HEK293T (cell line): ENCODE results near the gene FAM200A.

ENCODE experiments used
- ELF4 ChIP-seq: fragments of 450-650 bp; IDR thresholded peaks from 2 replicates; pipeline ENCODE4 v1.6.1; 2017; ENCODE audit warnings: antibody characterized with exemption
- FOXA1 ChIP-seq: fragments of 450-650 bp; IDR thresholded peaks from 2 replicates; pipeline ENCODE4 v1.6.1; 2016; ENCODE audit warnings: mild to moderate bottlenecking
- ZNF384 ChIP-seq: fragments of 450-650 bp; IDR thresholded peaks from 2 replicates; pipeline ENCODE4 v1.6.1; 2016

DNA sequence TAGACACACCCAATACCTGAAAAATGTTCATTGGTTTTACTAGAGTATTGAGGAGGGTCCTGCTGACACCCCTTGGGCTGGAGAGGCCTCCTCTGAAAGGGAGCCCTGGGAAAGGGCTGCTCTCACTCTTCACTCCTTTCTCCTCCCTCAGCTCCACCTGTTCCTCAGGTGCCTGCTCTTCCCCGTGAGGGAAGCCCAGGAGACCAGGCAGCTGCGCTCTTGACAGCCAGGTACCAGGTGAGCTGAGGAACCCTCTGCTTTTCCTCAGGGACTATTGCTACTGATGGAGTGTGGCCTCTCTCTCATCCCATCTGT, 9.8 kb upstream of the FAM200A start:
- TF ChIP-seq FOXA1: no peak
- no peak for TF ChIP-seq ELF4
- no peak for TF ChIP-seq ZNF384
